Astrocyte (in vitro differentiated cells and primary cell): ENCODE results near the gene SENP3. TPM values are rescaled to one million over a fixed set of nuclear protein-coding genes. Genes with fewer than 3 reads are reported as not detected.

Source experiments
- DNase-seq: peaks from one replicate; pipeline ENCODE4 v3.0.0-alpha.2; 2010; ENCODE audit warnings: low read depth
- FAIRE-seq: peaks from 2 replicates; lab custom pipeline; 2011; peaks lifted over from hg19 to GRCh38; lab: Jason Lieb, UNC
- H2AFZ ChIP-seq: 2 replicates; pipeline ENCODE4 v1.6.0; 2012; ENCODE audit warnings: low read depth, low read length, inconsistent platforms
- H3K27ac ChIP-seq: 2 replicates; pipeline ENCODE4 v1.5.1; 2011; ENCODE audit warnings: low read depth, low read length, inconsistent platforms
- H3K27me3 ChIP-seq: 2 replicates; pipeline ENCODE4 v1.6.0; 2011; ENCODE audit warnings: low read length, inconsistent platforms; ENCODE audit not compliant: insufficient read depth
- H3K36me3 ChIP-seq: 2 replicates; pipeline ENCODE4 v1.5.1; 2011; ENCODE audit warnings: low read length, inconsistent platforms; ENCODE audit not compliant: insufficient read depth
- H3K4me1 ChIP-seq: 2 replicates; pipeline ENCODE4 v1.5.1; 2011; ENCODE audit warnings: low read length, inconsistent platforms; ENCODE audit not compliant: insufficient read depth
- H3K4me2 ChIP-seq: 2 replicates; pipeline ENCODE4 v1.6.0; 2012; ENCODE audit warnings: low read length, inconsistent platforms
- H3K4me3 ChIP-seq: 2 replicates; pipeline ENCODE4 v1.5.1; 2011; ENCODE audit warnings: low read depth, mild to moderate bottlenecking, low read length, inconsistent platforms; ENCODE audit not compliant: insufficient read depth
- H3K79me2 ChIP-seq: 2 replicates; pipeline ENCODE4 v1.6.0; 2012; ENCODE audit warnings: mild to moderate bottlenecking, low read length, inconsistent platforms; ENCODE audit not compliant: insufficient read depth
- H3K9ac ChIP-seq: 2 replicates; pipeline ENCODE4 v1.6.0; 2012; ENCODE audit warnings: mild to moderate bottlenecking, low read length, inconsistent platforms
- H3K9me3 ChIP-seq: 2 replicates; pipeline ENCODE4 v1.5.1; 2012; ENCODE audit warnings: low read depth, mild to moderate bottlenecking, low read length, inconsistent platforms; ENCODE audit not compliant: insufficient read depth
- H4K20me1 ChIP-seq: 2 replicates; pipeline ENCODE4 v1.6.0; 2012; ENCODE audit warnings: low read length, inconsistent platforms; ENCODE audit not compliant: insufficient read depth
- H3K27ac Mint-ChIP-seq: one replicate; pipeline ENCODE4 v1.8.0; 2021; ENCODE audit warnings: mild to moderate bottlenecking, mixed read lengths; ENCODE audit not compliant: unreplicated experiment
- H3K27me3 Mint-ChIP-seq: one replicate; pipeline ENCODE4 v1.8.0; 2021; ENCODE audit warnings: low read depth, mixed read lengths; ENCODE audit not compliant: unreplicated experiment
- H3K36me3 Mint-ChIP-seq: one replicate; pipeline ENCODE4 v1.8.0; 2021; ENCODE audit warnings: low read depth, mixed read lengths; ENCODE audit not compliant: unreplicated experiment
- H3K4me1 Mint-ChIP-seq: one replicate; pipeline ENCODE4 v1.8.0; 2021; ENCODE audit warnings: low read depth, mixed read lengths; ENCODE audit not compliant: unreplicated experiment
- H3K4me3 Mint-ChIP-seq: one replicate; pipeline ENCODE4 v1.8.0; 2021; ENCODE audit warnings: mild to moderate bottlenecking, moderate library complexity, mixed read lengths; ENCODE audit not compliant: unreplicated experiment
- H3K9me3 Mint-ChIP-seq: one replicate; pipeline ENCODE4 v1.8.0; 2021; ENCODE audit warnings: mild to moderate bottlenecking, mixed read lengths; ENCODE audit not compliant: unreplicated experiment
- CTCF ChIP-seq: IDR thresholded peaks from 2 replicates; pipeline ENCODE4 v1.5.1; 2011; ENCODE audit warnings: low read depth, mild to moderate bottlenecking, inconsistent platforms, low read length, moderate library complexity; ENCODE audit not compliant: insufficient read depth
- EZH2 ChIP-seq: IDR thresholded peaks from 2 replicates; pipeline ENCODE4 v1.6.1; 2012; ENCODE audit warnings: mild to moderate bottlenecking, low read length, inconsistent platforms; ENCODE audit not compliant: insufficient read depth
- total RNA-seq: library from RNA; stranded (reverse); gene quantifications from 2 replicates; pipeline ENCODE4 v1.2.1, GENCODE V29; 2021

Gene SENP3
- total RNA-seq, 1 donor from 2014 or later, result 51.4 TPM

GRCh38 chr17:7589891-7590691 lies 28.4 kb downstream of the SENP3 start, which contains the start of gene SOX15:
Gene SOX15 (minus strand): TSS chr17:7590094. CDS start chr17:7589676, 418 bp downstream.
- Mint-ChIP-seq H3K4me3 (peak within 1 kb of the TSS; percentile 54), H3K27ac (peak within 1 kb of the TSS; percentile 85), H3K36me3 (peaks cover 25% of the 10 kb centered on the region), H3K27me3 (no peaks in the 10 kb centered on the region), H3K9me3 (no peaks in the 10 kb centered on the region), H3K4me1 (peaks cover 43% of the 10 kb centered on the region)
- TF ChIP-seq EZH2 (no peak), CTCF (no peak)
- Histone ChIP-seq H3K27ac (peak within 1 kb of the TSS; percentile 82), H3K4me1 (peaks cover 50% of the 10 kb centered on the region), H3K36me3 (peaks cover 25% of the 10 kb centered on the region), H3K4me2 (peak within 1 kb of the TSS; percentile 81), H3K9ac (peak within 1 kb of the TSS; percentile 76), H4K20me1 (peaks cover 41% of the 10 kb centered on the region), H3K27me3 (no peaks in the 10 kb centered on the region), H3K4me3 (no peak within 1 kb of the TSS), H3K79me2 (peaks cover 34% of the 10 kb centered on the region), H3K9me3 (no peaks in the 10 kb centered on the region), H2AFZ (no peak within 1 kb of the TSS)
- DNase-seq, result peak; percentile 35
- FAIRE-seq, result no peak

- no peak overlapping the region for H2AFZ ChIP-seq
- Mint-ChIP-seq H3K27me3 (no peaks in the 10 kb centered on the region), H3K9me3 (no peaks in the 10 kb centered on the region), H3K36me3 (peaks cover 29% of the 10 kb centered on the region), H3K4me1 (peaks cover 41% of the 10 kb centered on the region), H3K4me3 (peak overlapping the region; percentile 54), H3K27ac (peak overlapping the region; percentile 85)
- H3K9ac ChIP-seq, result peak overlapping the region; percentile 76
- no peaks in the 10 kb centered on the region for H3K9me3 ChIP-seq
- peaks cover 31% of the 10 kb centered on the region for H3K36me3 ChIP-seq
- H3K79me2 ChIP-seq, result peaks cover 28% of the 10 kb centered on the region
- no peak for FAIRE-seq
- H3K4me3 ChIP-seq, result no peak overlapping the region
- no peaks in the 10 kb centered on the region for H3K27me3 ChIP-seq
- DNase-seq, result peak; percentile 60
- peaks cover 41% of the 10 kb centered on the region for H4K20me1 ChIP-seq
- peak overlapping the region; percentile 76 for H3K4me2 ChIP-seq
- peaks cover 50% of the 10 kb centered on the region for H3K4me1 ChIP-seq
- TF ChIP-seq CTCF (no peak), EZH2 (no peak)
- peak overlapping the region; percentile 82 for H3K27ac ChIP-seq
These were observed 29.0 kb downstream of the SENP3 start for GRCh38 chr17:7590743-7591142.

GRCh38 chr17:7591596-7591995 lies 29.9 kb downstream of the SENP3 start:
- H2AFZ ChIP-seq, result no peak overlapping the region
- H3K27ac ChIP-seq, result no peak overlapping the region
- no peak overlapping the region for H3K4me2 ChIP-seq
- H3K27me3 ChIP-seq, result no peaks in the 10 kb centered on the region
- H4K20me1 ChIP-seq, result peaks cover 45% of the 10 kb centered on the region
- no peaks in the 10 kb centered on the region for H3K9me3 ChIP-seq
- no peak for DNase-seq
- peaks cover 21% of the 10 kb centered on the region for H3K79me2 ChIP-seq
- Mint-ChIP-seq H3K4me1 (peaks cover 36% of the 10 kb centered on the region), H3K9me3 (no peaks in the 10 kb centered on the region), H3K27me3 (no peaks in the 10 kb centered on the region), H3K36me3 (peaks cover 30% of the 10 kb centered on the region), H3K27ac (peak overlapping the region; percentile 85), H3K4me3 (no peak overlapping the region)
- H3K36me3 ChIP-seq, result peaks cover 38% of the 10 kb centered on the region
- H3K4me1 ChIP-seq, result peaks cover 46% of the 10 kb centered on the region
- no peak for FAIRE-seq
- H3K9ac ChIP-seq, result peak overlapping the region; percentile 76
- H3K4me3 ChIP-seq, result no peak overlapping the region
- TF ChIP-seq CTCF, result no peak
- TF ChIP-seq EZH2, result no peak
